Natural killer cell (primary cell): ENCODE data around the gene ALDH1A2. TPM values are rescaled to one million over a fixed set of nuclear protein-coding genes. Genes with fewer than 3 reads are reported as not detected.

ENCODE experiments used
- ATAC-seq, 3 donors: fragments of 150-1000 bp in 2 of 3; fragments of 200-7000 bp in 1 of 3; cut with Tn5 transposase; 1 replicate in 1 of 3; 2 replicates in 2 of 3; pipeline ENCODE4 v1.10.0; 2021; ENCODE audit warnings: mild to moderate bottlenecking in 2 of 3, moderate library complexity in 2 of 3
- DNase-seq, 2 donors: peaks; one replicate each; pipeline versions ENCODE4 v3.0.0 to v3.0.0-alpha.2; 2013 to 2021; ENCODE audit warnings: mixed read lengths in 1 of 2
- H3K27ac ChIP-seq: one replicate; pipeline ENCODE4 v1.5.1; 2013; ENCODE audit warnings: mild to moderate bottlenecking, low read length
- H3K27me3 ChIP-seq: one replicate; pipeline ENCODE4 v1.6.1; 2013; ENCODE audit warnings: low read length; ENCODE audit not compliant: control insufficient read depth, insufficient read depth
- H3K36me3 ChIP-seq: one replicate; pipeline ENCODE4 v1.6.1; 2013; ENCODE audit warnings: low read length; ENCODE audit not compliant: control insufficient read depth, insufficient read depth
- H3K4me1 ChIP-seq: one replicate; pipeline ENCODE4 v1.6.1; 2013; ENCODE audit warnings: low read length; ENCODE audit not compliant: control insufficient read depth, insufficient read depth
- H3K4me3 ChIP-seq: one replicate; pipeline ENCODE4 v1.5.1; 2013; ENCODE audit warnings: low read length
- H3K9me3 ChIP-seq: one replicate; pipeline ENCODE4 v1.6.1; 2013; ENCODE audit warnings: low read length; ENCODE audit not compliant: control insufficient read depth, insufficient read depth
- H3K27ac Mint-ChIP-seq, 2 donors: one replicate each; pipeline ENCODE4 v1.8.0; 2022; ENCODE audit warnings: mild to moderate bottlenecking in 2 of 2, mixed read lengths in 2 of 2, moderate library complexity in 1 of 2
- H3K27me3 Mint-ChIP-seq, 2 donors: one replicate each; pipeline ENCODE4 v1.8.0; 2022; ENCODE audit warnings: low read depth in 2 of 2, mixed read lengths in 2 of 2
- H3K36me3 Mint-ChIP-seq: one replicate; pipeline ENCODE4 v1.8.0; 2022; ENCODE audit warnings: mixed read lengths
- H3K4me1 Mint-ChIP-seq, 2 donors: one replicate each; pipeline ENCODE4 v1.8.0; 2022; ENCODE audit warnings: mixed read lengths in 2 of 2
- H3K4me3 Mint-ChIP-seq: one replicate; pipeline ENCODE4 v1.8.0; 2022; ENCODE audit warnings: mild to moderate bottlenecking, moderate library complexity, mixed read lengths
- H3K9me3 Mint-ChIP-seq, 2 donors: one replicate each; pipeline ENCODE4 v1.8.0; 2022; ENCODE audit warnings: mixed read lengths in 2 of 2
- WGBS: methylation state at CpG from one replicate; pipeline ENCODE4 v1.1.7; 2013; ENCODE audit warnings: missing lambda C conversion rate; ENCODE audit not compliant: insufficient coverage; 5-methylcytosine and 5-hydroxymethylcytosine counted together
- intact Hi-C: fragments of 100-400 bp; cut with micrococcal nuclease; formaldehyde crosslinking; loops from one replicate; pipeline ENCODE4 v1.14.2; 2022
- total RNA-seq, 4 donors: library from RNA; stranded (reverse); fragments of 120-200 nt in 1 of 4; gene quantifications; one replicate each; pipeline versions ENCODE4 v1.2.3 to v1.2.4, GENCODE V29; 2013 to 2022
- TF ChIP-seq, protein P1 (sequence below): fragments of 200-600 bp; IDR thresholded peaks from one replicate; pipeline ENCODE4 v1.8.0; 2022; ENCODE audit warnings: antibody characterized with exemption

The ALDH1A2 gene
- total RNA-seq, 3 donors from 2014 or later (not counting 1 experiment from before 2014, with no cell fraction given) = 0.73 to 3.6 (median 2.8) TPM

DNA sequence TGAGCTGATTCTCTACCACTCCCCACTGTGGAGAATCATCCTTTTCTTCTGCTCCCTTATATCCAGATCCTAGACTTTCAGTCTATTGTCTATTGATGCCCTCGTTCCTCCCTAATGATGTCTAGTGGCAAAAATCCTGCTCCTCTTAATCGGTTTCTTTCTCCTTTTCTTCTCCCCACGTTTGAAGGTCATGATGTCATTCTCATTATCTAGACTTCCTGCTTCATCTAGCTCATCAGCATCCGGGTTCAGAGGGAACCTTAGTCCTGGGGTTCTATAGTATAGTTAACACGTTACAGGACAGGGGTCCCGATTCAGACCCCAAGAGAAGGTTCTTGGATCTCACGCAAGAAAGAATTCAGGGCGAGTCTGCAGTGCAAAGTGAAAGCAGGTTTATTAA is 14.9 kb upstream of the ALDH1A2 start:
- no peaks in the 10 kb centered on the region for H3K9me3 Mint-ChIP-seq
- DNase-seq (no peak), ATAC-seq (no peak)
- Histone ChIP-seq H3K27ac (no peak overlapping the region), H3K27me3 (peaks cover 5% of the 10 kb centered on the region), H3K4me1 (no peaks in the 10 kb centered on the region), H3K36me3 (no peaks in the 10 kb centered on the region), H3K9me3 (no peaks in the 10 kb centered on the region), H3K4me3 (no peak overlapping the region)
- WGBS = 81% methylated on average over 8 of the region's 8 CpGs
- H3K4me1 Mint-ChIP-seq = no peaks in the 10 kb centered on the region
- no peak overlapping the region for H3K4me3 Mint-ChIP-seq
- TF ChIP-seq, protein P1, sequence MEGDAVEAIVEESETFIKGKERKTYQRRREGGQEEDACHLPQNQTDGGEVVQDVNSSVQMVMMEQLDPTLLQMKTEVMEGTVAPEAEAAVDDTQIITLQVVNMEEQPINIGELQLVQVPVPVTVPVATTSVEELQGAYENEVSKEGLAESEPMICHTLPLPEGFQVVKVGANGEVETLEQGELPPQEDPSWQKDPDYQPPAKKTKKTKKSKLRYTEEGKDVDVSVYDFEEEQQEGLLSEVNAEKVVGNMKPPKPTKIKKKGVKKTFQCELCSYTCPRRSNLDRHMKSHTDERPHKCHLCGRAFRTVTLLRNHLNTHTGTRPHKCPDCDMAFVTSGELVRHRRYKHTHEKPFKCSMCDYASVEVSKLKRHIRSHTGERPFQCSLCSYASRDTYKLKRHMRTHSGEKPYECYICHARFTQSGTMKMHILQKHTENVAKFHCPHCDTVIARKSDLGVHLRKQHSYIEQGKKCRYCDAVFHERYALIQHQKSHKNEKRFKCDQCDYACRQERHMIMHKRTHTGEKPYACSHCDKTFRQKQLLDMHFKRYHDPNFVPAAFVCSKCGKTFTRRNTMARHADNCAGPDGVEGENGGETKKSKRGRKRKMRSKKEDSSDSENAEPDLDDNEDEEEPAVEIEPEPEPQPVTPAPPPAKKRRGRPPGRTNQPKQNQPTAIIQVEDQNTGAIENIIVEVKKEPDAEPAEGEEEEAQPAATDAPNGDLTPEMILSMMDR = no peak
- no peak overlapping the region for H3K27ac Mint-ChIP-seq
- no peaks in the 10 kb centered on the region for H3K36me3 Mint-ChIP-seq
- intact Hi-C loops = no loop called here
- peaks cover 21 to 36% of the 10 kb centered on the region in 2 donors for H3K27me3 Mint-ChIP-seq

- TF ChIP-seq, protein P1 = no peak
- peaks cover 29 to 51% of the 10 kb centered on the region in 2 donors for H3K27me3 Mint-ChIP-seq
- no peak overlapping the region for H3K4me3 Mint-ChIP-seq
- no peaks in the 10 kb centered on the region for H3K9me3 Mint-ChIP-seq
- no peak overlapping the region for H3K27ac Mint-ChIP-seq
- DNase-seq (no peak), ATAC-seq (no peak)
- no peaks in the 10 kb centered on the region for H3K9me3 ChIP-seq
- H3K36me3 Mint-ChIP-seq = no peaks in the 10 kb centered on the region
- no peaks in the 10 kb centered on the region for H3K36me3 ChIP-seq
- H3K4me1 ChIP-seq = no peaks in the 10 kb centered on the region
- peaks cover 2% of the 10 kb centered on the region for H3K27me3 ChIP-seq
- intact Hi-C loops = no loop called here
- H3K4me1 Mint-ChIP-seq = no peaks in the 10 kb centered on the region
- H3K27ac ChIP-seq = no peak overlapping the region
- H3K4me3 ChIP-seq = no peak overlapping the region
Observed at GRCh38 chr15:58078591-58078990, 13.1 kb upstream of the ALDH1A2 start.

DNA sequence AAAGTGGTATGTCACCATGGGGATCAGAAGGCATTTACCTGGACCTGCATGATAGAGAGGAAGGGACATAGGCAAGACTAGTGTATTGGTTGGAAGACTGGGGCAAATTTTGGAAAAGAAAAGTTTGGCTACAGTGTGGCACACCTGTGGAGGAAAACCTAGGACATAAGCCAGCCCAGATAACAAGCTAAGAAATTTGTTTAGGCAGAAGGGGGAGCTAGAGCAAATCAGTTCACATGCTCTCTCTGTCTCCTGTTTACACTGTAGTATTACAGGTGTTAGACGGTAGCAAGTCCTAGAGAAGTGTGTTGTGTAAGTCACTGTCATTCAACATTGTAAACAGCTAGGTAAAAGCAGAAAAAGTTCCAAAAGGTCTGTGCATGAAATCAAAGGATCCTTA is 11.9 kb upstream of the ALDH1A2 start:
- Histone ChIP-seq H3K9me3 (no peaks in the 10 kb centered on the region), H3K4me1 (no peaks in the 10 kb centered on the region), H3K27me3 (peaks cover 2% of the 10 kb centered on the region), H3K4me3 (no peak overlapping the region), H3K27ac (no peak overlapping the region), H3K36me3 (no peaks in the 10 kb centered on the region)
- H3K4me1 Mint-ChIP-seq = no peaks in the 10 kb centered on the region
- H3K9me3 Mint-ChIP-seq = no peaks in the 10 kb centered on the region
- ATAC-seq (no peak), DNase-seq (peak in 1 of 2 donors; percentile 3)
- TF ChIP-seq, protein P1 = no peak
- intact Hi-C loops = no loop called here
- H3K27me3 Mint-ChIP-seq = peaks cover 28 to 63% of the 10 kb centered on the region in 2 donors
- 7% methylated on average over 1 of the region's 1 CpG for WGBS
- no peak overlapping the region for H3K27ac Mint-ChIP-seq
- H3K36me3 Mint-ChIP-seq = no peaks in the 10 kb centered on the region
- no peak overlapping the region for H3K4me3 Mint-ChIP-seq

DNA sequence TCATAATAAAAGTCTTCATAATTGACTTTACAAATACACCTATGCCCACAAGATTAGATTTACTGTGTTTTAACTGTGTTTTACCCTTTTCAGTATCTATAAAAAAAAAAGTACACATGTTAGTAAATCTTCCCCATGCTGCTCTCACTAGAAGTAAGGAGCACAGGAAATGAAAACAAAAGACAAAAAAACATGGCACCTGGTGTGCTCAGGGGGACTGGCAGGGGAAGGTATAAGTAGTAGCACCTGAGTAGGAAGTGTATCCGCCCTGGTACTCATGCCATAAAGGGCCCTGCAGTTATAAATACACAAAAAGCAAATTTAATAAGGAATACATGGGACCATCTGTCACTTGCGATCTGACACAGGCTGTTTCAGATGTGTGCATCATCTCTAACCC is 8.9 kb upstream of the ALDH1A2 start:
- Mint-ChIP-seq H3K27me3 (peaks cover 41 to 82% of the 10 kb centered on the region in 2 donors), H3K4me1 (no peaks in the 10 kb centered on the region), H3K9me3 (no peaks in the 10 kb centered on the region), H3K27ac (no peak overlapping the region), H3K36me3 (no peaks in the 10 kb centered on the region), H3K4me3 (no peak overlapping the region)
- no peak overlapping the region for H3K4me3 ChIP-seq
- ATAC-seq (no peak), DNase-seq (no peak)
- intact Hi-C loops = no loop called here
- peaks cover 2% of the 10 kb centered on the region for H3K27me3 ChIP-seq
- TF ChIP-seq, protein P1 = no peak
- no peak overlapping the region for H3K27ac ChIP-seq
- no peaks in the 10 kb centered on the region for H3K36me3 ChIP-seq
- 83% methylated on average over 2 of the region's 2 CpGs for WGBS
- no peaks in the 10 kb centered on the region for H3K9me3 ChIP-seq
- no peaks in the 10 kb centered on the region for H3K4me1 ChIP-seq
